ENCODE data around the gene OSCAR.

OSCAR gene

GRCh38 chr19:54100561-54100960 is at the start of gene OSCAR:
Gene OSCAR, minus strand, starts transcription at chr19:54100803. Its CDS starts 11 bp downstream, at chr19:54100792.
- FAIRE-seq (no peak), DNase-seq (ENCODE audit: low spot score) (no peak)

GRCh38 chr19:54149021-54149812 is 48.6 kb upstream of the OSCAR start:
- FAIRE-seq = no peak
- DNase-seq (ENCODE audit: low spot score) = no peak

GRCh38 chr19:54148158-54148557 is 47.6 kb upstream of the OSCAR start:
- FAIRE-seq (no peak), DNase-seq (ENCODE audit: low spot score) (no peak)

GRCh38 chr19:54147676-54148075 is 47.1 kb upstream of the OSCAR start:
- no peak for DNase-seq (ENCODE audit: low spot score)
- FAIRE-seq = no peak

GRCh38 chr19:54145541-54146158 is 45.0 kb upstream of the OSCAR start:
- FAIRE-seq (no peak), DNase-seq (ENCODE audit: low spot score) (no peak)

- no peak for FAIRE-seq
Observed at GRCh38 chr19:54142166-54142780, 41.7 kb upstream of the OSCAR start.

GRCh38 chr19:54141356-54141755 is 40.8 kb upstream of the OSCAR start:
- no peak for FAIRE-seq
- DNase-seq (ENCODE audit: low spot score) = no peak

More at GRCh38 chr19:54142166-54142780, 41.7 kb upstream of the OSCAR start:
- DNase-seq (ENCODE audit: low spot score) = no peak

GRCh38 chr19:54138489-54139256 is 38.1 kb upstream of the OSCAR start:
- FAIRE-seq (no peak), DNase-seq (ENCODE audit: low spot score) (no peak)

- peak; percentile 28 for DNase-seq (ENCODE audit: low spot score)
- no peak for FAIRE-seq
Observed at GRCh38 chr19:54137699-54138488, 37.3 kb upstream of the OSCAR start, which contains the start of gene CNOT3. Gene CNOT3, plus strand, starts transcription at chr19:54137762. Its CDS starts 5,217 bp downstream, at chr19:54142979.

- peak; percentile 93 for FAIRE-seq
- DNase-seq (ENCODE audit: low spot score) = peak; percentile 96
Observed at GRCh38 chr19:54136864-54137698, 36.5 kb upstream of the OSCAR start.

GRCh38 chr19:54136086-54136863 is 35.7 kb upstream of the OSCAR start:
- peak; percentile 16 for DNase-seq (ENCODE audit: low spot score)
- no peak for FAIRE-seq

- no peak for DNase-seq (ENCODE audit: low spot score)
- FAIRE-seq = no peak
Observed at GRCh38 chr19:54133957-54134590, 33.5 kb upstream of the OSCAR start.

GRCh38 chr19:54133312-54133956 is 32.8 kb upstream of the OSCAR start:
- DNase-seq (ENCODE audit: low spot score) (peak; percentile 40), FAIRE-seq (no peak)

- DNase-seq (ENCODE audit: low spot score) = no peak
Observed at GRCh38 chr19:54129617-54129996, 29.0 kb upstream of the OSCAR start.

GRCh38 chr19:54128796-54129616 is 28.4 kb upstream of the OSCAR start:
- DNase-seq (ENCODE audit: low spot score) (no peak), FAIRE-seq (no peak)

More at GRCh38 chr19:54129617-54129996, 29.0 kb upstream of the OSCAR start:
- no peak for FAIRE-seq

GRCh38 chr19:54128441-54128725 is 27.8 kb upstream of the OSCAR start:
- FAIRE-seq = no peak
- DNase-seq (ENCODE audit: low spot score) = no peak

- no peak for FAIRE-seq
- DNase-seq (ENCODE audit: low spot score) = no peak
Observed at GRCh38 chr19:54127688-54128440, 27.3 kb upstream of the OSCAR start.
